ENCODE results near the gene TAS2R14. TPM values are rescaled to one million over a fixed set of nuclear protein-coding genes. Genes with fewer than 3 reads are reported as not detected.

TAS2R14 gene, protein sequence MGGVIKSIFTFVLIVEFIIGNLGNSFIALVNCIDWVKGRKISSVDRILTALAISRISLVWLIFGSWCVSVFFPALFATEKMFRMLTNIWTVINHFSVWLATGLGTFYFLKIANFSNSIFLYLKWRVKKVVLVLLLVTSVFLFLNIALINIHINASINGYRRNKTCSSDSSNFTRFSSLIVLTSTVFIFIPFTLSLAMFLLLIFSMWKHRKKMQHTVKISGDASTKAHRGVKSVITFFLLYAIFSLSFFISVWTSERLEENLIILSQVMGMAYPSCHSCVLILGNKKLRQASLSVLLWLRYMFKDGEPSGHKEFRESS
- 1 to 10 TPM; 2.0 to 8.1 TPM for total RNA-seq
- 0.82 TPM for polyA plus RNA-seq (2013, experiment 1 of 2)
- 1.5 TPM for polyA plus RNA-seq (2013, experiment 2 of 2)
- long read RNA-seq, experiment 1, partial matches to known transcripts = 0 of 5 reads
- long read RNA-seq, experiment 1, other reads (novel, unspliced or antisense) = 5 of 5 reads
- long read RNA-seq, experiment 2, partial matches to known transcripts = 0 of 11 reads
- long read RNA-seq, experiment 2, other reads (novel, unspliced or antisense) = 9 of 11 reads
- long read RNA-seq, experiment 3, partial matches to known transcripts = 0 of 17 reads
- long read RNA-seq, experiment 3, other reads (novel, unspliced or antisense) = 15 of 17 reads
- long read RNA-seq, experiment 4, partial matches to known transcripts = 0 of 4 reads
- long read RNA-seq, experiment 4, other reads (novel, unspliced or antisense) = 4 of 4 reads

DNA sequence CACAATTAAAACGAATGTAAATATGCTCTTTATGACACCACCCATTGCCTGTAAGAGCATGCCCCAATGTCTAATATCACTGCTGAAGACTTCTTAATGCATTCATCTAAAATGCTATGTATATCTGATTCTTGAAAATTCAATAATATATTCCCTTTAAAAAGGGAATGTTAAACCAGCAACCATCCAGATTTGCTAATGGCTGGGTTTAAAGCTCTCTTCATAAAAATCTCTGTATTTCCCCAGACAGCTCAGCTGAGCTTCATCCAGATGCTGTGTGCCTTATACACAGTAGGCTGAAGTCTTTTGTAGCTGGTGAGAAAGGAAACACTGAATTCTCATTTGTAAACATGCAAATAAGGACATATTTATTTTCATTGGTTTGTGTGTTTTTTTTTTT is at the start of gene TAS2R14:
Gene TAS2R14, minus strand, starts transcription at position 101 of the 400 bp plus-strand sequence. Its CDS starts 56 bp downstream, at position 45.
- no peak within 1 kb of the TSS for H3K27ac ChIP-seq (ENCODE audit: low read depth, low read length)
- no peak within 1 kb of the TSS for H3K27ac Mint-ChIP-seq
- peaks cover 5% of the 10 kb centered on the region for H3K36me3 Mint-ChIP-seq (ENCODE audit: low read depth)
- H3K9ac ChIP-seq (ENCODE audit: extremely low read depth, low read length, poor library complexity, severe bottlenecking) = no peak within 1 kb of the TSS
- peaks cover 25% of the 10 kb centered on the region for H3K4me1 Mint-ChIP-seq
- peaks cover 10% of the 10 kb centered on the region for H3K9me3 ChIP-seq (ENCODE audit: control insufficient read depth, low read length)
- H3K4me3 Mint-ChIP-seq = no peak within 1 kb of the TSS
- no peak for DNase-seq
- H3K9me3 Mint-ChIP-seq = peaks cover 11% of the 10 kb centered on the region
- no peaks in the 10 kb centered on the region for H3K36me3 ChIP-seq (ENCODE audit: control insufficient read depth, insufficient read depth, low read length)
- H3K4me3 ChIP-seq (ENCODE audit: low read length) = no peak within 1 kb of the TSS
- WGBS, 2 experiments (ENCODE audit: insufficient coverage in 1 of 2, insufficient read length in 1 of 2) = 80 to 88% methylated on average over 1 of the region's 1 CpG
- H3K27me3 Mint-ChIP-seq (ENCODE audit: insufficient read depth) = no peaks in the 10 kb centered on the region
- no peaks in the 10 kb centered on the region for H3K27me3 ChIP-seq (ENCODE audit: control insufficient read depth, insufficient read depth, low read length, poor library complexity, severe bottlenecking)
- TF ChIP-seq, protein P1, sequence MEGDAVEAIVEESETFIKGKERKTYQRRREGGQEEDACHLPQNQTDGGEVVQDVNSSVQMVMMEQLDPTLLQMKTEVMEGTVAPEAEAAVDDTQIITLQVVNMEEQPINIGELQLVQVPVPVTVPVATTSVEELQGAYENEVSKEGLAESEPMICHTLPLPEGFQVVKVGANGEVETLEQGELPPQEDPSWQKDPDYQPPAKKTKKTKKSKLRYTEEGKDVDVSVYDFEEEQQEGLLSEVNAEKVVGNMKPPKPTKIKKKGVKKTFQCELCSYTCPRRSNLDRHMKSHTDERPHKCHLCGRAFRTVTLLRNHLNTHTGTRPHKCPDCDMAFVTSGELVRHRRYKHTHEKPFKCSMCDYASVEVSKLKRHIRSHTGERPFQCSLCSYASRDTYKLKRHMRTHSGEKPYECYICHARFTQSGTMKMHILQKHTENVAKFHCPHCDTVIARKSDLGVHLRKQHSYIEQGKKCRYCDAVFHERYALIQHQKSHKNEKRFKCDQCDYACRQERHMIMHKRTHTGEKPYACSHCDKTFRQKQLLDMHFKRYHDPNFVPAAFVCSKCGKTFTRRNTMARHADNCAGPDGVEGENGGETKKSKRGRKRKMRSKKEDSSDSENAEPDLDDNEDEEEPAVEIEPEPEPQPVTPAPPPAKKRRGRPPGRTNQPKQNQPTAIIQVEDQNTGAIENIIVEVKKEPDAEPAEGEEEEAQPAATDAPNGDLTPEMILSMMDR (conservative IDR thresholded peaks at IDR 0.05) = no peak
- peaks cover 3% of the 10 kb centered on the region for H3K4me1 ChIP-seq (ENCODE audit: control insufficient read depth, insufficient read depth, low read length)

DNA sequence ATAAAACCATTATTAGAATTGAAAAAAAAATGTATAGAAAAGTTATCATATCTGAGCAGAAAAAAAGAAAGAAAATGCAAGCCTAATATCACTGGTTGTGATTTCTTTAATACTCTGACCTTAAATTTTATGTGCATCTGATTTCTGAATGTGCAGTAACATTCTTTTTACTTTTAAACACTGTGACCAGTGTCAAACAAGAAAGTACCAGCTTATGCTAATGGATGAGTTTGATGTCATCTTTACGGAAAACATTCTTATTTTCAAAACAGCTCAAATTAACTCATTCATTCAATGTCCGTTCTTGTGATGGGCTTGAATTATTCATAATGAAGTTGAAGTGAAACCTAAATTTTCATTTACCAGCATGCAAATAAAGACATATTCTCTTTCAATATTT is 47.7 kb upstream of the TAS2R14 start, which contains the start of gene TAS2R50:
Gene TAS2R50, minus strand, starts transcription at position 101 of the 400 bp plus-strand sequence. Its CDS starts 52 bp downstream, at position 49.
- Histone ChIP-seq H3K9ac (ENCODE audit: extremely low read depth, low read length, poor library complexity, severe bottlenecking) (no peak within 1 kb of the TSS), H3K27ac (ENCODE audit: low read depth, low read length) (no peak within 1 kb of the TSS), H3K4me1 (ENCODE audit: control insufficient read depth, insufficient read depth, low read length) (no peaks in the 10 kb centered on the region), H3K4me3 (ENCODE audit: low read length) (no peak within 1 kb of the TSS), H3K27me3 (ENCODE audit: control insufficient read depth, insufficient read depth, low read length, poor library complexity, severe bottlenecking) (no peaks in the 10 kb centered on the region), H3K9me3 (ENCODE audit: control insufficient read depth, low read length) (peaks cover 10% of the 10 kb centered on the region), H3K36me3 (ENCODE audit: control insufficient read depth, insufficient read depth, low read length) (peaks cover 6% of the 10 kb centered on the region)
- TF ChIP-seq, protein P1 (conservative IDR thresholded peaks at IDR 0.05) = no peak
- H3K27me3 Mint-ChIP-seq (ENCODE audit: insufficient read depth) = no peaks in the 10 kb centered on the region
- peaks cover 20% of the 10 kb centered on the region for H3K36me3 Mint-ChIP-seq (ENCODE audit: low read depth)
- H3K9me3 Mint-ChIP-seq = peaks cover 6% of the 10 kb centered on the region
- H3K4me1 Mint-ChIP-seq = peaks cover 4% of the 10 kb centered on the region
- no peak for DNase-seq
- H3K27ac Mint-ChIP-seq = no peak within 1 kb of the TSS
- no peak within 1 kb of the TSS for H3K4me3 Mint-ChIP-seq
- 50% methylated on average over 2 of the region's 2 CpGs; no CpG with 5 or more reads in 1 of the 2 experiments for WGBS, 2 experiments (ENCODE audit: insufficient coverage in 1 of 2, insufficient read length in 1 of 2)

DNA sequence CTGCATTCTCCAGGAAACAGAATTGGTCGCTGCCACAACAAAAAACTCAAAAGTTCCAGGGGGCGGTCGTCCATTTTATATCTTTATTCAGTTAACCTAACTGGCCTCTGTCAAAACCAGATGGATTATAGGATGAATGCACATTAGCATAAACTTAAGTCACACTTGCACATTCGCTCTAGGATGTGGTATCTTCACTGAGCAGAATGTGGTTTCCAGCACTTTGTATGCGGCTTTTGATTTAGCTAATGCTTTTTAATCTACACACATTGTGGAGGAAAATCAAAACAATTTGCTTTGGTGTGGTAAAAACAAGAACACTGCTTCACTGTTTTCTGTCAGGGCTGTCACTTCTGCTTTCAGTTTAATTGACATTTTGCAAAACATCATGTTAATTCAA is 43.2 kb upstream of the TAS2R14 start:
- peaks cover 11% of the 10 kb centered on the region for H3K4me1 Mint-ChIP-seq
- no peaks in the 10 kb centered on the region for H3K9me3 Mint-ChIP-seq
- Histone ChIP-seq H3K36me3 (ENCODE audit: control insufficient read depth, insufficient read depth, low read length) (no peaks in the 10 kb centered on the region), H3K27me3 (ENCODE audit: control insufficient read depth, insufficient read depth, low read length, poor library complexity, severe bottlenecking) (no peaks in the 10 kb centered on the region), H3K27ac (ENCODE audit: low read depth, low read length) (no peak overlapping the region), H3K4me3 (ENCODE audit: low read length) (no peak overlapping the region), H3K9me3 (ENCODE audit: control insufficient read depth, low read length) (no peaks in the 10 kb centered on the region), H3K4me1 (ENCODE audit: control insufficient read depth, insufficient read depth, low read length) (no peaks in the 10 kb centered on the region), H3K9ac (ENCODE audit: extremely low read depth, low read length, poor library complexity, severe bottlenecking) (no peak overlapping the region)
- no peak overlapping the region for H3K4me3 Mint-ChIP-seq
- 85 to 92% methylated on average over 4 to 5 of the region's 5 CpGs for WGBS, 2 experiments (ENCODE audit: insufficient coverage in 1 of 2, insufficient read length in 1 of 2)
- TF ChIP-seq, protein P1 (conservative IDR thresholded peaks at IDR 0.05) = no peak
- H3K36me3 Mint-ChIP-seq (ENCODE audit: low read depth) = peaks cover 8% of the 10 kb centered on the region
- no peak for DNase-seq
- no peak overlapping the region for H3K27ac Mint-ChIP-seq
- H3K27me3 Mint-ChIP-seq (ENCODE audit: insufficient read depth) = no peaks in the 10 kb centered on the region

All from endodermal cell (in vitro differentiated cells).